A549 (cell line): ENCODE measurements around the gene OR2V1. TPM values are rescaled to one million over a fixed set of nuclear protein-coding genes. Genes with fewer than 3 reads are reported as not detected.
"Not testable (repeated sequence)": the region's sequence is repeated elsewhere in the genome, so short reads cannot be mapped to it uniquely, and the experiment has no call there.

Experiments used
- ATAC-seq, 2 experiments: fragments of 200-7000 bp in 1 of 2; fragments of >200 bp in 1 of 2; cut with Nextera tagmentation in 1 of 2; cut with Tn5 transposase in 1 of 2; 3 replicates each; pipeline versions ENCODE4 v1.8.0 to v1.9.1; 2018 to 2020; ENCODE audit warnings: mild to moderate bottlenecking in 1 of 2, moderate library complexity in 1 of 2
- CTCF ChIA-PET: fragments of 300-600 bp; sonication (Branson Sonifier 250); formaldehyde crosslinking; extraction: SDS; loops from one replicate; lab custom pipeline; 2021; ENCODE audit warnings: antibody characterized with exemption, inconsistent platforms; lab: Yijun Ruan, JAX
- POLR2A ChIA-PET: fragments of 350-600 bp; formaldehyde crosslinking; extraction: SDS; loops from one replicate; lab custom pipeline; 2021; ENCODE audit warnings: antibody characterized with exemption, inconsistent platforms; lab: Yijun Ruan, JAX
- DNase-seq, 2 experiments: peaks; one replicate each; pipeline versions ENCODE4 v3.0.0 to v3.0.0-alpha.2; 2011 to 2016; ENCODE audit warnings: low read depth in 1 of 2, low spot score in 1 of 2
- FAIRE-seq: peaks from 2 replicates; lab custom pipeline; 2011; peaks lifted over from hg19 to GRCh38; lab: Jason Lieb, UNC
- H3K27ac ChIP-seq, 2 experiments: fragments of >200 bp; sonication (Bioruptor Twin); formaldehyde crosslinking; 3 replicates each; pipeline ENCODE4 v1.5.1; 2016 to 2017
- H3K4me1 ChIP-seq: fragments of >200 bp; sonication (Bioruptor Twin); formaldehyde crosslinking; 3 replicates; pipeline ENCODE4 v1.6.1; 2016
- H3K4me2 ChIP-seq: fragments of >200 bp; sonication (Bioruptor Twin); formaldehyde crosslinking; 3 replicates; pipeline ENCODE4 v1.6.1; 2016
- H3K4me3 ChIP-seq: fragments of >200 bp; sonication (Bioruptor Twin); formaldehyde crosslinking; 3 replicates; pipeline ENCODE4 v1.5.1; 2016
- H3K9me3 ChIP-seq: fragments of >200 bp; sonication (Bioruptor Twin); formaldehyde crosslinking; 3 replicates; pipeline ENCODE4 v1.6.1; 2016
- CBX2 ChIP-seq: fragments of 200-600 bp; sonication (generic); IDR thresholded peaks from 2 replicates; pipeline ENCODE4 v1.6.1; 2016; ENCODE audit warnings: low read depth, mild to moderate bottlenecking, borderline replicate concordance
- CHD2 ChIP-seq: fragments of 150-350 bp; IDR thresholded peaks from 2 replicates; pipeline ENCODE4 v1.6.1; 2014; ENCODE audit warnings: low read length; ENCODE audit not compliant: partially characterized antibody
- EHMT2 ChIP-seq: fragments of 200-600 bp; sonication (generic); IDR thresholded peaks from 2 replicates; pipeline ENCODE4 v1.6.1; 2016; ENCODE audit warnings: antibody characterized with exemption, low read depth, mild to moderate bottlenecking, moderate library complexity
- FOSB ChIP-seq: fragments of 250-450 bp; sonication (Bioruptor Pico); IDR thresholded peaks from 2 replicates; pipeline ENCODE4 v1.5.0; 2020; ENCODE audit warnings: mild to moderate bottlenecking, moderate library complexity
- FOSL2 ChIP-seq, 2 experiments: fragments of 450-650 bp in 1 of 2; fragments of >200 bp in 1 of 2; sonication (Bioruptor Twin) in 1 of 2; formaldehyde crosslinking; IDR thresholded peaks; 2 replicates each; pipeline versions ENCODE4 v1.5.0 to v1.6.1; 2016 to 2020; ENCODE audit warnings: mild to moderate bottlenecking in 1 of 2, moderate library complexity in 1 of 2
- GATA3 ChIP-seq: IDR thresholded peaks from 2 replicates; pipeline ENCODE4 v1.6.1; 2012; ENCODE audit warnings: borderline replicate concordance
- HDAC2 ChIP-seq: fragments of 200-600 bp; sonication (generic); IDR thresholded peaks from 2 replicates; pipeline ENCODE4 v1.6.1; 2016
- HOXA7 ChIP-seq: fragments of 250-450 bp; sonication (Bioruptor Pico); IDR thresholded peaks from 2 replicates; pipeline ENCODE4 v1.5.0; 2020; ENCODE audit warnings: mild to moderate bottlenecking, moderate library complexity
- HOXB13 ChIP-seq: fragments of 250-450 bp; sonication (Bioruptor Pico); IDR thresholded peaks from 2 replicates; pipeline ENCODE4 v1.5.0; 2020; ENCODE audit warnings: low read depth, mild to moderate bottlenecking, moderate library complexity
- JUN ChIP-seq, 2 experiments: fragments of >200 bp; sonication (Bioruptor Twin); formaldehyde crosslinking; IDR thresholded peaks; 2 replicates in 1 of 2; 3 replicates in 1 of 2; pipeline ENCODE4 v1.6.1; 2016 to 2017
- KDM1A ChIP-seq: fragments of 200-600 bp; sonication (generic); IDR thresholded peaks from 2 replicates; pipeline ENCODE4 v1.6.1; 2016; ENCODE audit warnings: low read depth, mild to moderate bottlenecking
- KDM5A ChIP-seq: fragments of 200-600 bp; sonication (generic); IDR thresholded peaks from 2 replicates; pipeline ENCODE4 v1.6.1; 2016; ENCODE audit warnings: antibody characterized with exemption, mild to moderate bottlenecking
- RAD21 ChIP-seq, 2 experiments: fragments of >200 bp in 1 of 2; sonication (Bioruptor Twin) in 1 of 2; formaldehyde crosslinking in 1 of 2; IDR thresholded peaks in 1 of 2; conservative IDR thresholded peaks in 1 of 2; 2 replicates in 1 of 2; 3 replicates in 1 of 2; pipeline ENCODE4 v1.6.1; 2012 to 2018; ENCODE audit warnings: inconsistent platforms in 1 of 2
- RFX5 ChIP-seq: fragments of 450-650 bp; IDR thresholded peaks from 2 replicates; pipeline ENCODE4 v1.7.1; 2014; ENCODE audit warnings: antibody characterized with exemption, mild to moderate bottlenecking, moderate library complexity
- ZC3H11A ChIP-seq: fragments of 450-650 bp; IDR thresholded peaks from 2 replicates; pipeline ENCODE4 v1.6.1; 2014; ENCODE audit warnings: antibody characterized with exemption, mild to moderate bottlenecking
- ZSCAN20 ChIP-seq: fragments of 250-450 bp; sonication (Bioruptor Pico); IDR thresholded peaks from 2 replicates; pipeline ENCODE4 v1.8.0; 2022; ENCODE audit warnings: mild to moderate bottlenecking, moderate library complexity
- WGBS: methylation state at CpG from one replicate; pipeline ENCODE4 v1.1.6; 2017; ENCODE audit errors: missing lambda C conversion rate; 5-methylcytosine and 5-hydroxymethylcytosine counted together
- polyA plus RNA-seq, 4 experiments: library from polyadenylated mRNA; depleted of rRNA in 3 of 4; stranded (reverse); fragments of >200 nt; fragmentation: RNase III in 1 of 4; extraction: RNeasy Plus Mini Kit Qiagen cat#74134 plus additional on column Dnase treatment in 1 of 4; gene quantifications; 2 replicates in 3 of 4; 3 replicates in 1 of 4; pipeline ENCODE4 v1.2.3, GENCODE V29; 2011 to 2017
- TF ChIP-seq, protein P1 (sequence below): fragments of >200 bp; sonication (Bioruptor Twin); formaldehyde crosslinking; IDR thresholded peaks from 2 replicates; pipeline ENCODE4 v1.6.1; 2016
- TF ChIP-seq, protein P2 (sequence below): fragments of 200-600 bp; sonication (generic); IDR thresholded peaks from 2 replicates; pipeline ENCODE4 v1.6.1; 2016; ENCODE audit warnings: antibody characterized with exemption, mild to moderate bottlenecking, moderate library complexity
- TF ChIP-seq, protein P3 (sequence below): fragments of 250-450 bp; sonication (Bioruptor Pico); IDR thresholded peaks from 2 replicates; pipeline ENCODE4 v1.5.0; 2021; ENCODE audit warnings: mild to moderate bottlenecking, moderate library complexity, borderline replicate concordance
- TF ChIP-seq, protein P4 (sequence below): IDR thresholded peaks from 2 replicates; pipeline ENCODE4 v1.6.1; 2012; ENCODE audit warnings: low read depth, borderline replicate concordance

Gene OR2V1
- polyA plus RNA-seq, 2 of the 4 experiments (the other 2 are of a cell fraction), result not detected

DNA sequence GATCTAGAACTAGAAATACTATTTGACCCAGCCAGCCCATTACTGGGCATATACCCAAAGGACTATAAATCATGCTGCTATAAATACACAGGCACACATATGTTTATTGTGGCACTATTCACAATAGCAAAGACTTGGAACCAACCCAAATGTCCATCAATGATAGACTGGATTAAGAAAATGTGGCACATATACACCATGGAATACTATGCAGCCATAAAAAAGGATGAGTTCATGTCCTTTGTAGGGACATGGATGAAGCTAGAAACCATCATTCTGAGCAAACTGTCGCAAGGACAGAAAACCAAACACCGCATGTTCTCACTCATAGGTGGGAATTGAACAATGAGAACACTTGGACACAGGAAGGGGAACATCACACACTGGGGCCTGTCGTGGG, 35.8 kb downstream of the OR2V1 start:
- H3K4me1 ChIP-seq, H3K27ac ChIP-seq, FAIRE-seq, POLR2A ChIA-PET, H3K4me3 ChIP-seq, CTCF ChIA-PET, DNase-seq, H3K4me2 ChIP-seq, H3K9me3 ChIP-seq, ATAC-seq: not testable (repeated sequence)
- WGBS, result 77% methylated on average over 2 of the region's 3 CpGs

DNA sequence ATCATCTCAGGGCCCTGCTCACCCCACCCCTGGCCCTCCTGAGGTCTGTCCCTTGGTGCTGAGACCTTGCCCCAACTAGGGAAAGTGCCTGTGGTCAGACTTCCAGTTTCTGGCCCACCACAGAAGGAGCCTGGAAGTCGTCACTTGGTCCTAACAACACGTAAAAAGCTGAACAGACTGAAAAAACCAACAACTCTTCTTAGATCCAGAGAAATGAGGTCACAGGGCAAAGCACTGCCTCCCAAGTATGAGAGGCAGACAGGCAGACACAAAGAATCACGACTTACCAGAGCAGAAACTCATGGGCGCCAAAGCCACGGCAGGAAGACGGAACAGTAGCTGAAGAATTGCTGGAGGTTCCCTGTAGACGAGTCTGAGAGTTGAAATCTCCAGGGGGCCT, 38.5 kb downstream of the OR2V1 start:
- H3K4me2 ChIP-seq, result no peak overlapping the region
- TF ChIP-seq KDM1A (no peak), CBX2 (no peak), EHMT2 (no peak), ZSCAN20 (CRISPR knock-in tag) (no peak), ZC3H11A (no peak), FOSB (CRISPR knock-in tag) (no peak), FOSL2 (IDR thresholded peaks at IDR 0.05) (no peak), FOSL2 (CRISPR knock-in tag; IDR thresholded peaks at IDR 0.05) (no peak), HOXB13 (CRISPR knock-in tag) (no peak), HDAC2 (no peak), CHD2 (no peak), JUN (IDR thresholded peaks at IDR 0.05) (no peak), KDM5A (no peak), GATA3 (no peak), RFX5 (no peak), HOXA7 (CRISPR knock-in tag) (no peak), RAD21 (conservative IDR thresholded peaks at IDR 0.05 in 1 of 2, IDR thresholded peaks at IDR 0.05 in 1 of 2) (no peak)
- TF ChIP-seq, protein P1, sequence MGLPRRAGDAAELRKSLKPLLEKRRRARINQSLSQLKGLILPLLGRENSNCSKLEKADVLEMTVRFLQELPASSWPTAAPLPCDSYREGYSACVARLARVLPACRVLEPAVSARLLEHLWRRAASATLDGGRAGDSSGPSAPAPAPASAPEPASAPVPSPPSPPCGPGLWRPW, result no peak
- TF ChIP-seq, protein P2, sequence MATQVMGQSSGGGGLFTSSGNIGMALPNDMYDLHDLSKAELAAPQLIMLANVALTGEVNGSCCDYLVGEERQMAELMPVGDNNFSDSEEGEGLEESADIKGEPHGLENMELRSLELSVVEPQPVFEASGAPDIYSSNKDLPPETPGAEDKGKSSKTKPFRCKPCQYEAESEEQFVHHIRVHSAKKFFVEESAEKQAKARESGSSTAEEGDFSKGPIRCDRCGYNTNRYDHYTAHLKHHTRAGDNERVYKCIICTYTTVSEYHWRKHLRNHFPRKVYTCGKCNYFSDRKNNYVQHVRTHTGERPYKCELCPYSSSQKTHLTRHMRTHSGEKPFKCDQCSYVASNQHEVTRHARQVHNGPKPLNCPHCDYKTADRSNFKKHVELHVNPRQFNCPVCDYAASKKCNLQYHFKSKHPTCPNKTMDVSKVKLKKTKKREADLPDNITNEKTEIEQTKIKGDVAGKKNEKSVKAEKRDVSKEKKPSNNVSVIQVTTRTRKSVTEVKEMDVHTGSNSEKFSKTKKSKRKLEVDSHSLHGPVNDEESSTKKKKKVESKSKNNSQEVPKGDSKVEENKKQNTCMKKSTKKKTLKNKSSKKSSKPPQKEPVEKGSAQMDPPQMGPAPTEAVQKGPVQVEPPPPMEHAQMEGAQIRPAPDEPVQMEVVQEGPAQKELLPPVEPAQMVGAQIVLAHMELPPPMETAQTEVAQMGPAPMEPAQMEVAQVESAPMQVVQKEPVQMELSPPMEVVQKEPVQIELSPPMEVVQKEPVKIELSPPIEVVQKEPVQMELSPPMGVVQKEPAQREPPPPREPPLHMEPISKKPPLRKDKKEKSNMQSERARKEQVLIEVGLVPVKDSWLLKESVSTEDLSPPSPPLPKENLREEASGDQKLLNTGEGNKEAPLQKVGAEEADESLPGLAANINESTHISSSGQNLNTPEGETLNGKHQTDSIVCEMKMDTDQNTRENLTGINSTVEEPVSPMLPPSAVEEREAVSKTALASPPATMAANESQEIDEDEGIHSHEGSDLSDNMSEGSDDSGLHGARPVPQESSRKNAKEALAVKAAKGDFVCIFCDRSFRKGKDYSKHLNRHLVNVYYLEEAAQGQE, result no peak
- TF ChIP-seq, protein P3, sequence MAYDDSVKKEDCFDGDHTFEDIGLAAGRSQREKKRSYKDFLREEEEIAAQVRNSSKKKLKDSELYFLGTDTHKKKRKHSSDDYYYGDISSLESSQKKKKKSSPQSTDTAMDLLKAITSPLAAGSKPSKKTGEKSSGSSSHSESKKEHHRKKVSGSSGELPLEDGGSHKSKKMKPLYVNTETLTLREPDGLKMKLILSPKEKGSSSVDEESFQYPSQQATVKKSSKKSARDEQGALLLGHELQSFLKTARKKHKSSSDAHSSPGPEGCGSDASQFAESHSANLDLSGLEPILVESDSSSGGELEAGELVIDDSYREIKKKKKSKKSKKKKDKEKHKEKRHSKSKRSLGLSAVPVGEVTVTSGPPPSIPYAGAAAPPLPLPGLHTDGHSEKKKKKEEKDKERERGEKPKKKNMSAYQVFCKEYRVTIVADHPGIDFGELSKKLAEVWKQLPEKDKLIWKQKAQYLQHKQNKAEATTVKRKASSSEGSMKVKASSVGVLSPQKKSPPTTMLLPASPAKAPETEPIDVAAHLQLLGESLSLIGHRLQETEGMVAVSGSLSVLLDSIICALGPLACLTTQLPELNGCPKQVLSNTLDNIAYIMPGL (CRISPR knock-in tag), result no peak
- TF ChIP-seq, protein P4, sequence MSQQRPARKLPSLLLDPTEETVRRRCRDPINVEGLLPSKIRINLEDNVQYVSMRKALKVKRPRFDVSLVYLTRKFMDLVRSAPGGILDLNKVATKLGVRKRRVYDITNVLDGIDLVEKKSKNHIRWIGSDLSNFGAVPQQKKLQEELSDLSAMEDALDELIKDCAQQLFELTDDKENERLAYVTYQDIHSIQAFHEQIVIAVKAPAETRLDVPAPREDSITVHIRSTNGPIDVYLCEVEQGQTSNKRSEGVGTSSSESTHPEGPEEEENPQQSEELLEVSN, result no peak
- CTCF ChIA-PET, result interaction anchor here (1.3 kb wide), 2 partner anchors 19 to 308 kb away, joined by 3 to 4 read pairs; no protein-coding TSS in a partner anchor
- 70% methylated on average over 7 of the region's 7 CpGs for WGBS
- POLR2A ChIA-PET, result interaction anchor here (0.6 kb wide), 1 partner anchor 232 kb away, joined by 6 read pairs; no protein-coding TSS in a partner anchor
- ATAC-seq, result no peak
- no peak for FAIRE-seq
- no peak for DNase-seq
- H3K4me1 ChIP-seq, result no peaks in the 10 kb centered on the region
- H3K27ac ChIP-seq, result no peak overlapping the region
- H3K9me3 ChIP-seq, result no peaks in the 10 kb centered on the region
- no peak overlapping the region for H3K4me3 ChIP-seq
